GM21576 (cell line): Measurements from ENCODE around the gene RALB.
"Not testable (repeated sequence)": the region's sequence is repeated elsewhere in the genome, so short reads cannot be mapped to it uniquely, and the experiment has no call there.

Source experiments
- ATAC-seq: cut with Tn5 transposase; IDR thresholded peaks from one replicate; pipeline ENCODE4 v1.9.1; 2021; ENCODE audit warnings: mild to moderate bottlenecking, moderate library complexity; ENCODE audit not compliant: unreplicated experiment

RALB gene

GRCh38 chr2:120224735-120225548 lies 27.7 kb upstream of the RALB start:
- no peak for ATAC-seq

- ATAC-seq, result no peak
Observed at GRCh38 chr2:120225549-120226065, 27.0 kb upstream of the RALB start.

- no peak for ATAC-seq
Observed at GRCh38 chr2:120226316-120226715, 26.3 kb upstream of the RALB start.

GRCh38 chr2:120227111-120227991 lies 25.3 kb upstream of the RALB start:
- no peak for ATAC-seq

- no peak for ATAC-seq
Observed at GRCh38 chr2:120228503-120228902, 24.1 kb upstream of the RALB start.

- no peak for ATAC-seq
Observed at GRCh38 chr2:120229341-120229740, 23.3 kb upstream of the RALB start.

GRCh38 chr2:120230515-120231471 lies 21.9 kb upstream of the RALB start:
- no peak for ATAC-seq

- peak; percentile 14 for ATAC-seq
Observed at GRCh38 chr2:120231564-120231973, 21.1 kb upstream of the RALB start.

GRCh38 chr2:120231974-120232635 lies 20.5 kb upstream of the RALB start:
- peak; percentile 79 for ATAC-seq

GRCh38 chr2:120233292-120233691 lies 19.4 kb upstream of the RALB start:
- no peak for ATAC-seq

- not testable (repeated sequence) for ATAC-seq
Observed at GRCh38 chr2:120235158-120235557, 17.5 kb upstream of the RALB start.

GRCh38 chr2:120235681-120236080 lies 17.0 kb upstream of the RALB start:
- ATAC-seq, result no peak

- no peak for ATAC-seq
Observed at GRCh38 chr2:120236316-120236715, 16.3 kb upstream of the RALB start.

GRCh38 chr2:120236791-120237190 lies 15.9 kb upstream of the RALB start:
- no peak for ATAC-seq

GRCh38 chr2:120237491-120237902 lies 15.2 kb upstream of the RALB start:
- ATAC-seq, result no peak

GRCh38 chr2:120238728-120239487 lies 13.7 kb upstream of the RALB start:
- ATAC-seq, result no peak

GRCh38 chr2:120239488-120240287 lies 13.0 kb upstream of the RALB start:
- no peak for ATAC-seq

GRCh38 chr2:120240901-120241429 lies 11.7 kb upstream of the RALB start:
- ATAC-seq, result no peak
